Prostate gland (tissue), 2 donors: Measurements from ENCODE around the gene TMCO6.
"Not testable (repeated sequence)": the region's sequence is repeated elsewhere in the genome, so short reads cannot be mapped to it uniquely, and the experiment has no call there.

Experiments
- CTCF ChIP-seq, 4 experiments: fragments of 200-600 bp in 2 of 4; fragments of 450-650 bp in 2 of 4; sonication (generic) in 2 of 4; IDR thresholded peaks; 1 replicate in 3 of 4; 2 replicates in 1 of 4; pipeline ENCODE4 v1.5.1; 2016 to 2019; ENCODE audit warnings: antibody characterized with exemption in 4 of 4, mild to moderate bottlenecking in 2 of 4, moderate library complexity in 2 of 4
- POLR2A ChIP-seq: fragments of 450-650 bp; IDR thresholded peaks from one replicate; pipeline ENCODE4 v1.6.1; 2016; ENCODE audit warnings: antibody characterized with exemption, mild to moderate bottlenecking
- POLR2AphosphoS5 ChIP-seq: sonication (generic); formaldehyde crosslinking; IDR thresholded peaks from one replicate; pipeline ENCODE4 v1.6.1; 2017; ENCODE audit warnings: antibody characterized with exemption

GRCh38 chr5:140638898-140639147 is 428 bp upstream of the TMCO6 start:
- TF ChIP-seq POLR2AphosphoS5; POLR2A; CTCF (IDR thresholded peaks at IDR 0.05): not testable (repeated sequence)
